Activated effector memory CD4-positive, alpha-beta T cell treated with anti-CD3 and anti-CD28 coated beads, Interleukin-2, amount 50 U/mL, for 16 hours (primary cell): ENCODE measurements around the gene MYO18A.
"Not testable (repeated sequence)": the region's sequence is repeated elsewhere in the genome, so short reads cannot be mapped to it uniquely, and the experiment has no call there.

ENCODE experiments used
- DNase-seq: peaks from one replicate; pipeline ENCODE4 v3.0.0-alpha.2; 2020

The MYO18A gene, protein sequence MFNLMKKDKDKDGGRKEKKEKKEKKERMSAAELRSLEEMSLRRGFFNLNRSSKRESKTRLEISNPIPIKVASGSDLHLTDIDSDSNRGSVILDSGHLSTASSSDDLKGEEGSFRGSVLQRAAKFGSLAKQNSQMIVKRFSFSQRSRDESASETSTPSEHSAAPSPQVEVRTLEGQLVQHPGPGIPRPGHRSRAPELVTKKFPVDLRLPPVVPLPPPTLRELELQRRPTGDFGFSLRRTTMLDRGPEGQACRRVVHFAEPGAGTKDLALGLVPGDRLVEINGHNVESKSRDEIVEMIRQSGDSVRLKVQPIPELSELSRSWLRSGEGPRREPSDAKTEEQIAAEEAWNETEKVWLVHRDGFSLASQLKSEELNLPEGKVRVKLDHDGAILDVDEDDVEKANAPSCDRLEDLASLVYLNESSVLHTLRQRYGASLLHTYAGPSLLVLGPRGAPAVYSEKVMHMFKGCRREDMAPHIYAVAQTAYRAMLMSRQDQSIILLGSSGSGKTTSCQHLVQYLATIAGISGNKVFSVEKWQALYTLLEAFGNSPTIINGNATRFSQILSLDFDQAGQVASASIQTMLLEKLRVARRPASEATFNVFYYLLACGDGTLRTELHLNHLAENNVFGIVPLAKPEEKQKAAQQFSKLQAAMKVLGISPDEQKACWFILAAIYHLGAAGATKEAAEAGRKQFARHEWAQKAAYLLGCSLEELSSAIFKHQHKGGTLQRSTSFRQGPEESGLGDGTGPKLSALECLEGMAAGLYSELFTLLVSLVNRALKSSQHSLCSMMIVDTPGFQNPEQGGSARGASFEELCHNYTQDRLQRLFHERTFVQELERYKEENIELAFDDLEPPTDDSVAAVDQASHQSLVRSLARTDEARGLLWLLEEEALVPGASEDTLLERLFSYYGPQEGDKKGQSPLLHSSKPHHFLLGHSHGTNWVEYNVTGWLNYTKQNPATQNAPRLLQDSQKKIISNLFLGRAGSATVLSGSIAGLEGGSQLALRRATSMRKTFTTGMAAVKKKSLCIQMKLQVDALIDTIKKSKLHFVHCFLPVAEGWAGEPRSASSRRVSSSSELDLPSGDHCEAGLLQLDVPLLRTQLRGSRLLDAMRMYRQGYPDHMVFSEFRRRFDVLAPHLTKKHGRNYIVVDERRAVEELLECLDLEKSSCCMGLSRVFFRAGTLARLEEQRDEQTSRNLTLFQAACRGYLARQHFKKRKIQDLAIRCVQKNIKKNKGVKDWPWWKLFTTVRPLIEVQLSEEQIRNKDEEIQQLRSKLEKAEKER (N-terminal part only)

DNA sequence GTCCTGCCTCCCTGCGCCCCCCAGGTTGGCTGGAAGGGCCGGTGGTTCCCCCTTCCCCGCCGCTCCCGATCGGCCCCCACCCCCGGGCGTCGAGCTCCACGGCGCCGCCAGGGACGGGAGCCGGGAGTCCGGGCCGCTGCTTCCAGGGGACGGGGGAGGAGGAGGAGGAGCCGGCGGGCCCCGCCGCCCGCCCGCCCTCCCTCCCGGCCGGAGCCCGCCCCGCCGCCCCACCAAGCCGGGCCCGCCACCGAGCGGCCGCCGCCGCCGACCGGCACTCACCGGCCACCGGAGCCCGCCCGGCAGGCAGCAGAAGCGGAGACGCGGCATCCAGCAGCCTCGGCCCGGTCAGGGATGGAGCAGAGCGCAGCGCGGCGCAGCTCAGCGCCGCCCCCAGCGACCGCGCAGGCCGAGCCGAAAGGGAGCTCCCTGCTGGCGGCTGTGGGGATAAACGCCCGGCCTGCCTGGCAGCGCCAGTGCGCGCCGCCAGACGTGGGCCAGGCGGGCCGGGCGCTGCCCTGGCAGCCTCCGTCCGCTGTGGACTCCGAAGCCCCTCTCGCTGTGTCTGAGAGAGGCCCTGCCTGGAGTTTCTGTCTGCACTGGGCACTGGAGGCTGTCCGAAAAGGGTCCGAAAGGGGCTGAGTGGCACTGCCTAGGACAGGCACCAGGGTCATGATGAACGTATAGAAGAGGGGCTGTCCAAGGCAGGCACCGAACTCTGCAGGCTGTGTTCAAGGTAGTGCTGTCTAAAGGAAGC, at the start of gene MYO18A:
TSS of gene MYO18A (minus strand) at position 365 of the 754 bp plus-strand sequence. CDS start 13,458 bp downstream, outside the sequence.
- peak; percentile 92 for DNase-seq

DNA sequence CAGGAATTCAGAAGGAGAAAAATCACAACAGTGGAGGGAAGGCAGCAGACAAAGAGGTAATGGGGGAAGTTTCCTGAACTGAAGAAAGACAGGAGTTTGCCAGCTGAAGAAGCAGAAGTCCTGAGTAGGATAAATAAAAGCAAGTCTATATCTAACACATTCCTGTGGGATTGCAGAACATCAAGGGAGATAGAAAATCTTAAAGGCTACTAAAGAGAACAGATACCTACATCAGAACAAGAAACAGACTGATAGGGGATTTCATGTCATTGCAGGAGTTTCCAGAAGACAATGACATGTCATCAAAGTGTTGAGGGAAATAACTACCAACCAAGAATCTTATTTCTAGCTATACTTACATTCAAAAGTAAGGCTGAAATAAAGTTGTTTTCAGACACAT, 45.2 kb upstream of the MYO18A start:
- DNase-seq, result no peak

DNA sequence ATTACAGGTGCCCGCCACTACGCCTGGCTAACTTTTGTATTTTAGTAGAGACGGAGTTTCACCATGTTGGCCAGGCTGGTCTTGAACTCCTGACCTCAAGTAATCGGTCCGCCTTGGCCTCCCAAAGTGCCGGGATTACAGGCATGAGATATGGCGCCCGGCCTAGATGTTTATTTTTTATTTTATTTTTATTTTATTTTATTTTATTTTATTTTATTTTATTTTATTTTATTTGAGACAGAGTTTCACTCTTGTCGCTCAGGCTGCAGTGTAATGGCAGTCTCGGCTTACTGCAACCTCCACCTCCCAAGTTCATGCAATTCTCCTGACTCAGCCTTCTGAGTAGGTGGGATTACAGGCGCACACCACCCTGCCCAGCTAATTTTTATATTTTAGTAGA, 41.1 kb upstream of the MYO18A start:
- DNase-seq, result not testable (repeated sequence)

DNA sequence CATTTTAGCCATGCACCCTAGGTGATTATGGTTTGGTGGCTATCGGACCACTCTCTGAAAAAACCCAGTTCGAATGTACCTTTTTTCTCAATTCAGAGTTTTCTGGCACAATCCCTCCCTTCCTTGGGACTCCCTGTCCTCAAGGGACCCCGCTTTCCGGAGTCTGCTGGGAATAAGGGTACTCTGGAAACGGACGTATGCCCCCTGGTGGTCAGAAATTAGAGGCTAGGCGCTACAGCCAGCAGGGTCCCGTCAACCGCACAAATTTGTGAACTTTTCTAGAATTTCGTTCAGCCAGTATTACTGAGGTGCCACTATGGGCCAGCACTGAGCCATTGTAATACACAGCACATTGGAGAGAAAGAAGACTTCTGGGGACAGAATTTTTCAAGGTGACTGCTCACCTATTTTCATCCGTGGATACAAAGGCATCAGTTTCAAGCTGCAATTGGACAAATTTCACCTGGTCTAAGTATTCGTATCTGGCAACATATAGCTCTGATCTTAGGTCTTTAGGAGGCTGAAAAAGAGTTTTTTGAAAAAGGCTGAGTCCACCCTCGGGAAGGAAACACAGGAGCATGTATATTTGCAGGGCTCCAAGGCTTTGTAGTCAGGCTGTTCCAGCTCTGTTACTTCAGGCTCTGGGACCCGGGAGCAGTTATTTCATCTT, 39.3 kb upstream of the MYO18A start:
- peak; percentile 87 for DNase-seq

DNA sequence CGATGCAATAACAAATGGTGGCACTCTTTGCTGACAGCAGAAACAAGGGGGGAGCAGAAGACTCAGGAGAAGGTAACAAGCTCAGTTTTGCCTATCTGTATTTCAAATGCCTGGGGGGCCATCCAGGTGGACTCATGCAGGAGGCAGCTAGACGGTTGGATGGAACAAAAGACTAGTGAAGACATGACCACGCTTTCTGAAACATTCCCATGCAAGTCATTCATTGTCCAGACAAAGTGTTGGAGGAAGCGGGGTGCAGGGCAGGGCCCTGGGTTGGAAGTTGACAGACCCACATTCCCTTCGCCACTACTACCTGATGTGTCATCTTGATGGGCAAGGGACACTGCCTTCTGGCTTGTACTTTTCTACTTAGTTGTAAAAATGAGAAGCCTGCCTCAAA, 36.7 kb upstream of the MYO18A start:
- DNase-seq, result no peak

DNA sequence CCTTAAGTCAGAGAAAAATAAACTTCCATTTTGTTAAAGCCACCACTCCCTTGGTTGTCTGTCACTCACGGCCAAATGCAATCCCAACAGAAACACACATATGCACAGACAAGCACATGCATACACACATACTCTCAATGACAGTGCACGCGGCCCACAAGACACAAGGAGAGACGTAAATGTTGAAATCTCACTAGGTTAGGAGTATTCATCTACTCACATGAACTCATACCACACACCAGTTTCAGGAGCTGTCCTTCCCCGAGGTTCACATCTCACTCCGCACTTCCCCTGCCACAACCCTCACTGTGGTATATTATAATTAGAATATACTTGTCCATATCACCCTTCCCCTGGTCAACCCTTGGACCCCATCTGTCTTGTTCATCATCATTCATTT, 36.0 kb upstream of the MYO18A start:
- no peak for DNase-seq

DNA sequence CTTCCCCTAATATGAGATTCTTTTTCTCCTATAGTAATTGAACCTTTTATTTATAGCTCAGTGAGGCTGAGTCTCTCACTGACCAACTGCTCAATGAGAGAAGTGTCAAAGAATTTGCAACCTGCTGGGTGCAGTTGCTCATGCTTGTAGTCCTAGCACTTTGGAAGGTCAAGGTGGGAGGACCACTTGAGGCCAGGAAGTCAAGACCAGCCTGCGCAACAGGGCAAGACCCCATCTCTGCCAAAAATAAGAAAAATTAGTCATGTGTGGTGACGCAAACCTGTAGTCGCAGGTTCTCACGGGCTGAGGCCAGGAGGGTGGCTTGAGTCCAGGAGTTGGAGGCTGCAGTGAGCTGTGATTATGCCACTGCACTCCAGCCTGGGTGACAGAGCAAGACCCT, 35.5 kb upstream of the MYO18A start:
- no peak for DNase-seq

DNA sequence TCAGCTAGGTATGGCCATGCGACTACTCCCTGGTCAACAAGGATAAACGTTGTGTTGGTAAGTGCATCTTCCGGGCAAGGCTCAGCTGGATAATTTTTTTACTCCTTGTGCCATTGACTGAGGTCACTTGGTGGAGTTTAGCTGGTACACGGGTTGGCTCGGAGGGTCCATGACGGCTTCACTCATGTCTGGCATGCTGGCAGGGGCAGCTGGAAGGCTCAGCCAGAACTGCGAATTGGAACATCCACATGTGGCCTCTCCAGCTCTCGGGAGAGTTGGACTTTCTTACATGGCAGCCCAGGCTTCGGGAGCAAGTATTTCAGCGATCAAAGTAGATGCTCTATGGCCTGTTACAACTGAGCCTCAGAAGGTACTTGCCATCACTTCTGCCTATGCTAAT, 35.0 kb upstream of the MYO18A start:
- DNase-seq, result no peak

DNA sequence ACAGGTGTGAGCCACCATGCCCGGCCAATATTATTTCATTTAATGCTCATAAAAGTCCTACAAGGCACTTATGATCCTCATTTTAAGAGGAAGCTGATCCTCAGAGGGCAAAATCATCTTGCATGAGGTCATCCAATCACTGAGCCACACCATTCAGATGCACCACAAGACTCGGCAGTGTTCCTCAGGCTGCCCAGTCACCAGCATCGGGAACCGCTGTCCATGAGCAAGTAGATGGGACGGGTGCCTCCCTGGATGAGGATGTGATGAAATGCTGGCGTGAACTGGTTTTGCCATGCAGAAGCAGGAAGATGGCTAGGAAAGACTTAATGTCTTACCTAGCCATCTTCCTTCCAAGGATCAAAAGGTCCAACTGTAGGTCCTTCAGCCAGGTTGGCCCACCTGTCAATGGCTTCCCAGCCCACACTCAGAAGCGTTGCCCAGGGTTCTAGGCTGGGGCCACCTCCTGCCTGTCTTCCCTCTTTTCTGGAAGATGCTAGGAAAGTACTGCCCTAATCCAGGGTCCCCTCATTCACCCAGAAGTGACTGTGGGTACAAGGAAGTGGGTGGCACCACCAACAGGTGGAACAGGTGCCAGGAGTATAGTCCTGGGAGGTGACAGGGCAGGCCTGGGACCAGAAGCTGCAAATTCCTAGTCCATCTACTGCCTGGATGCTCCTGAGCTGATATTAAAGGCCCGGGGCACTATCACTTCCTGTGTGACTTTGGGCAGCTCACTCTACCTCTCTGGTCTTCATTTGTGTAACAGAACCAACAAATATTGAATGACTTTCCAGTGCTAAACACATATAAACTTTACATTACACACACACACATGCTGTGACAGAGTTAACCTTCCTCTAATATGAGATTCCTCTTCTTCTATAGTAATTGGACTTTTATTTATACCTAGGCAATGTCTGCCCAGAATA, 34.3 kb upstream of the MYO18A start:
- DNase-seq, result no peak

DNA sequence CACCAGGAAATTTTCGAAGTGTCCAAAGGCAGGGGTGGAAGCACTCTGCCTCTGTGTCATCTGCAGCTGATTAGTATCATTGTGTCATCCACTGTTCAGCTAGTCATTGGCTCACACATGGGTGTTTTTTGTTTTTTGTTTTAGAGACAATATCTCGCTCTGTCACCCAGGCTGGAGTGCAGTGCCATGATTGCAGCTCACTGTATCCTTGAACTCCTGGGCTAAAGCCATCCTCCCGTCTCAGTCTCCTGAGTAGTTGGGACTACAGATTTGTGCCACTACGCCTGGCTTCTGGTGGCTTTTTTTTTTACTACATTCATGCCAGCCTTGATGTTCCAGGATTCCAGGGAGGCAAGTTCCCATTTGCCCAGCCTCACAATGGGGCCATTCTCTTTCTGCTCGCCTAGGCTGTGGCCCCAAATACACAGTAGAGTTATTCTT, 32.5 kb upstream of the MYO18A start:
- no peak for DNase-seq

DNA sequence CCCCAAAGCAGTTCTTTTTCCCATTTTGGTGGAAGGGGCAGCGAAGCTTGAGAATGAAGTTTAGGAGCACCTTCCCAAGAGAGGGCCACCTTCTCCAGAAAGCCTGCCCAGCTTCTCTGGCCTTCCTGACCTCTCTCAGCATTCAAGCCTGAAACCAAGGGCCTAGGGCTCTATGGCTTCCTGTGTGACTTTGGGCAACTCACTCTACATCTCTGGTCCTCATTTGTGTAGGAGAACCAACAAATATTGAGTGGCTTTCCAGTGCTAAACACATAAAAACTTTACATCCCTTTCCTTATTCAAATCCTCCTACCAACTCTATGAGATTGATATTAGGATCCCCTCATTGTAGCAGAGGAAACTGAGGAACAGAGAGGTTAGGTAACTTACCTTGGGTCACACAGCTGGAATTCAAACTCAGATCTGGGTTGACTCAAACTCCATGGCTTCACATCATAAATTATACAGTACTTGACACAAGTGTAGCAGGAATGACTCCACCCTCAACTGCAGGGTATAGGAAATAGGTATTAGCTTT, 32.0 kb upstream of the MYO18A start:
- DNase-seq, result no peak

DNA sequence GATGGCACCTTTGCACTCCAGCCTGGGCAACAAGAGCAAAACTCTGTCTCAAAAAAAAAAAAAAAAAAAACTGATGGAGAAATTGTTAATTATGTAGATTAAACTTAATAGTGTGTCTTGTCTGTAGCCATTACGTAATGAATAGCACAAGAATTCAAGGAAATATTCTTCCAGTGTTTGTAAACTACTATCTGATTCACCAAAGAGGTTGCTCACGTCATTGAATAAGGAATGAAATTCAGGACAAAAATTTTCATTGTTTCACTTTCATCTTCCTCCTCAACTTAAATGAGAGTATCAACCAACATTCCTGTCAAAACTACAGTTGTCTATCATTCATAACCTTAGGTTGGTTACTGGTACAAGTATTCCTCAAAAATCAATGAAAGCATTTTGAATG, 30.7 kb upstream of the MYO18A start:
- no peak for DNase-seq

DNA sequence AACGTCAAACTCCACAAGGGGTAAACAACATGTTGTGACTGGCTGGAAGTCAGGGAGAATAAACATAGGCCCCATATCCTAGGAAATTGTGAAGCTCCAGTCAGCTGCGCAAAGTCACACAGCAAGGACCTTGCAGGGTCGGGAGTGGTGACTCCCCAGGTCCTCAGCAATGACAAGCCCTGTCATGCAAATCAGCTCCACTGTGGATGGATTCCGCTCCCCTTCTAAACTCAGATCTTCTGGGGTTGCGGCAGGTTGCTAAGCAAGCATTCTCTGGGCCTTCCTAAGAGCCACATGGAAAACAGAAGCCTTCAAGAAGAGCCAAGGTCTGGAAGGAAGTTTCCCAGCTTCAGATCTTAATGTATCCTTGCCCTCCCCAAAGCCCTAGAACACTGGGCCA, 28.9 kb upstream of the MYO18A start:
- DNase-seq, result no peak

DNA sequence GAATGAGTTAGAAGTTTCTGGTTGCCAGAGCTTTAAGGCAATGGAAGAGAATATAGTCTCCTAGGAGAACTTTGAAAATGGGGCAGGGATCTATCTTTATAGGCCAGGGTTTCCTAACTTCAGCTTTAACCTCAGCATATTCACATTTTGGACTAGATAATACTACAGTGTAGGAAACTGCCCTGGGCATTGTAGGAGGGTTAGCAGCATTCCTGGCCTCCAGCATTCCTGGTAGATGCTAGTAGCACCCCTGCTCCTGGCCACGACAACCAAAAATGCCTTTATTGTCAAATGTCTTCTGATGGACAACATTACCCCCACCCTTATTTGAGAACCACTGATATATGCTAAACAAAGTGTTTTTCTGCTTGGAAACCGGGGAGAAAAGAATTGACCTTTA, 27.8 kb upstream of the MYO18A start:
- no peak for DNase-seq

DNA sequence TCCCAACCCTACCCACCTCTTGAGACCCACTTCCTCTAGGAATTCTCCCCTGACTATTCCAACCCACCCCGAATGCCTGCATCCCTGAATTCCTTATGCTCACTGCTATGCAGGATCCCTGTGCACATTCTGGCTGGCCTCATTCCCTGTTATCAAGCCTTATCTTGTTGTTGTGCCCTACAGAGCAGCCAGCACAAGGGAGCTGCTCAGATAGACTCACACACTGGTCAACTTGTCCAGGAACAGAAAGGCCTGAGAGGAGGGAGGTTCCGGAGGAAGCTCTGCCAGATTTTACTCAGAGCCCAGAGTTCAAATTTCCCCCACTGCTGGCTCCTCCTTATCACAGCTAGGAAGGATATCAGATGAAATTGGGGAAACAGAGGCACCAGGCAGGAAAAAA, 24.8 kb upstream of the MYO18A start:
- peak; percentile 24 for DNase-seq

DNA sequence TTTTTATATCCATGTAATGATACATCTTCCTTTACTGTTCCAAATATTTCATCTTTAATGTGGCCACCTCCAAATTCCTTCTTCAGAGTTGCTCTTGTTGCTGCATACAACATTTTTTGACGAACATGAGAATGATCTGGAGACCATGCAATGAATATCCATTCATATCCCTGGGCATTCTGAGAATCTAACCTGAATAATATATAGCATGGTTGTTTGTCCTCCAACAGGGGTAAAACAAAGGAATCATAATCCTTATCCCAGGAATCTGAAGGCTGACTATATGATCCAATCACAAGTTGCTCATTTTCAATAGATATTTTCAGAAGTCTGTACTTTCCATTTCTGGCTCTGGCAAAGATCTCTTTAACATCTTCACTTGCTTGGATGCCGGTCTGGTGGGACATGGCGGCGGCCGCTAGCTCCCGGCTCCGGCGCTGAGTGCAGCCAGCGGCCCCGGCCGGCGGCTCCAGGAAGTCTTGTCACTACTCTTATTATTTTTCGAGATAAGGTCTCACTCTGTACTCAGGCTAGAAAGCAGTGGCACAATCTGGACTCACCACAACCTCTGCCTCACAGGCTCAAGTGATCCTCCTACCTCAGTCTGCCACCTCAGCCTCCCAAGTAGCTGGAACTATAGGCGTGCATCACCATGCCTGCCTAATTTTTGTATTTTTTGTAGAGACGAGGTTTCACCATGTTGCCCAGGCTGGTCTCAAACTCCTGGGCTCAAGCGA, 24.0 kb upstream of the MYO18A start:
- peak; percentile 27 for DNase-seq

DNA sequence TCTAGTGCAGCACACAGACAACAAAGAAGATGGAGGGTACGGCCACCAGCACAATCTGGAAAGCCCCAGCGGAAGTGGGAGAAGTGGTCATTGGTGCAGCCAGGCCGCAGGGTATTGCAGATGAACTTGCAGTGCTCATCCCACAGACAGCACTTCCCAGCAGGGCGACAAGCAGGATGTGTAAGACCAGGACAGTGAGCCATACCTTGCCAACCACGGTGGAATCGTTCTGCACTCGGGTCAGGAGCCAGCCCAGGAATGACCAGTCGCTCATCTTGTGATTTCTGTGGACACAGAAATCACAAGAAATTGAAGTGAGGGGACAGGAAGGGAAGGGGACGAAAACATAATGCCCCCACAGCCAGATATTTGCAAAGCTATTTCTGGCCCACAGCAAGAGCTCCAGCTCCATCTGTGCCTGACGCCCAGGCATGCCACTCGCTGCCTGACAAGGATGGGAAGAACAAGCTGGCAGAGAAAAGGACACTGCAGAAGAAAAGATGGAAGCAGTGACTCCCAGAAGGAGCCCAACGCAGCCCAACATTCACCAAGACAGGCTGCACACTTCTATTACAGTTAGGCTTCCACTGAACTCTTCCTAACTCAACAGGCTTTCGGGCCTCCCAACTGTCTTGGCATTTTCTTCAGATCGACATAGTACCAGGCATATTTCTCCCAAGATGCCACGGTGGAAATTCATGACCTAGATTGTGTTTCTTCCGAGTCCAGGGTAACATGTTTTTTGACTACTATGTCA, 17.5 kb upstream of the MYO18A start:
- peak; percentile 51 for DNase-seq

DNA sequence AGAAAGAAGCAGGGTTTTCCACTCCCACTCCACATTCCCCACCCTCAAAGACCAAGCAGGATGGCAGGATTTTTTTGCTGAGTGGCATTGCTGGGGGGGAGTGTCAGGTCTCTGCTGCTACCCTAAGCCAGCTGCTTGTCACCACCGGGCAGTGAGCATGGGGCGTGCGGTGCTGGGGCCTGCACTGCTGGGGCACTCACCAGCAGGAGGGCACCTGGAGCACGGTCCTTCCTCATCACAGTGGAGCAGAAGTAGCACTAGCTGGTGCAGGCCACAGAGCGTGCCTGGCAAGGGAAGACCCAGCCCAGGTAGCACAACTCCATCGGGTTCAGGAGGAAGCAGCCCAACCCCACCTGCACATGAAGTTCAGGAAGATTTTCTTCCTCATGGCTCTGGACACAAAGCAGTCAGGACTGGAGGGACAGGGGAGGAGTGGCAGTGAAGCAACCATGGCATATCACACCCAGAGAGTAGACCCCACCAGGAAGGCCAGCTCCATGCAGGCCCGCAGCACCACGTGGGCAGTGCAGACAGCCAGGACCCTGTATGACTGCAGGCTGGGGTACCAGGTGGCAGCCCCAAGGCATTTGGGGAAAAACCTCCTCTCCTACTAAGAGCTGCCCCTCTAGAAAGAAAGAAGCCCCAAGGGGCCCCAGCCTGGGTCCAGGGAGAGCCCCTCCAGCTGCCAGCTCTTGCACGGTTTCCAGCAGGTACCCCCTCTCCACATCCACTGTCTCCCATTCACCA, 16.7 kb upstream of the MYO18A start:
- DNase-seq, result peak; percentile 36
